Medulla oblongata (tissue), 1 donor: Measurements from ENCODE around the gene LILRB3.
"Not testable (repeated sequence)": the region's sequence is repeated elsewhere in the genome, so short reads cannot be mapped to it uniquely, and the experiment has no call there.

Source experiments
- DNase-seq: peaks from one replicate; pipeline ENCODE4 v3.0.0-alpha.2; 2015; ENCODE audit errors: extremely low spot score

Gene LILRB3

DNA sequence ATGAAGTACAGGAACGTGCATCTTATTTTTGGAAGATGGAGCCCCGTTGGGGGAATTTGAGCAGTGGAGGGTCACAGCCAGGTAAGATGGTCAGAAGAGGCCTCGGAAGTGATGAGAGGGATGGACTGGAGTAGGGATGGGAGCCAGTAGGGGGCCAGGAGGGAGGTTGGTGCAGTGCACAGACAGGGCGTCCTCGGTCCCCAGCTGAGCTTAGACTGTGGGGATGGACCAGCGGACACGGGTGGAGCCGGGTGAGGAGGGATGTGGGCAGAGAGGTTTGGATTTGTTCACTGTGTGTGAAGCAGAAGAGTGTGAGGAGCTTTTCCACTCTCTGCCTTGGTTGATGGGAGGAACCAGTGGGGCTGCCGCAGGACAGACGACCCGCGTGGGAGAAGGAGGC lies 11.6 kb downstream of the LILRB3 start:
- DNase-seq = no peak

DNA sequence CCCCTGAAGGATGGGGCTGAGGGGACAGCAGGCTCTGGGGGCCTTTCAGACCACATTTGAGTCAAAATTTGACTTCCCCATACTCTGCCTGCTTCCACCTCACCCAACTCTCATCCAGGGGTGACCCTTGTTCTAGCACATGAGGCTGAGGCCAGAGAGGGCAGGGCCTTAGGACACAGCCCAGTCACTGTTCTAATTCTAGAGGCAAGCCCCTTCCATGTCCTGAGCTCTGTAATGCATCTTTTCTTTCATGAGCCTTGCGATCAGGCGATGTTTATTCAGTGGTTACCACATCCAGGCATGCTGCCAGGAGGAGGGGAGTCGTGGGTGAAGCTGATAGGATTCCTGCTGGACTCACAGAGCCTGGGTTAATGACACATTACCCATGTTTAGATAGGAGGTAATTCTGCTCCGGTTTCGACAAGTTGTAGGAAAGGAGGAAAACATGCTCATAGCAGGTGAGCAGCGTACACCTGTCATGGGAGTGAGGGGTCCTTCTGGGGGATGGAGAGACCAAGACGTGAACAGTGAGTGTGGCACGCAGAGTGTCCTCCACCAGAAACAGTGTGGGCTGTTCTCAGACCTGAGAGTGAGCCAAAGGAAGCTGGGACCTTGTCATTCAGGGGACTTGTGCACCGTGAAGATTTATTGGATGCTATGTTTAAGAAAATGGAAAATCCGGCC lies 12.9 kb downstream of the LILRB3 start:
- DNase-seq = peak; percentile 95

DNA sequence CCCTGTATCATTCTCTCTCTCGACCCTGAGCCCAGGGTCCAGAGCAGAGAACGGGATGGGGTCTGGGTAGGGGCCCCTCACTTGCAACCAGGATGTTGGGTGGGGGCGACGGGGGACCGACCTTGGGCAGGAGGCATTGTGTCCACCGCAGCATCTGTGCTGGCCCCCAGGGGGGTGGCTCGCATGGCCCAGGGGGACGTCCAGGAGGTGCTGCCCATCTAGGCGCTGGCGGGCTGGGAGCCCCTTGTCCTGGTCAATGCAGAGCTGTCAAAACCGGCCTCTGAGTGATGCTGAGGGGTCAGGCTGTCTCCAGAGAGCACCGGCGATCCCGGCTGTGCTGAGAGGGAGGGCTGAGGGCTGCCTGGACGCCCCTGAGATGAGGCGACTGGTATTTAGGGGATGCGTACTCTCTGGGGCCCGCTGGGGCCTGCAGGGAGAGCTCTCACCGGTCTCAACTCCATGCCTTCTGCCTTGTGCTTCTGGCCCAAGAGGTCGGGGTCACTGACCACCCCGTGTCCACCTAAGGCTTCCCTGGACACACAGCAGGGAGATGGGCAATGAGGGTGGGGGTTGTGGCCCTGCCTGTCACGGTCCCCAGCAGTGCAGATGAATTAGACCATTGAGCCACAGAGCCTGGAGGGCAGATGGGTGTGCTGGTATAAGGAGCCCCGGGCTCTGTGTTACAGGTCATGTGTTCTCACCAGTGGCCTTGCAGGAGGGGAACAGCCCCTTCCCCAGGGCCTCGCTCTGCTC lies 13.6 kb downstream of the LILRB3 start:
- DNase-seq = peak; percentile 67

DNA sequence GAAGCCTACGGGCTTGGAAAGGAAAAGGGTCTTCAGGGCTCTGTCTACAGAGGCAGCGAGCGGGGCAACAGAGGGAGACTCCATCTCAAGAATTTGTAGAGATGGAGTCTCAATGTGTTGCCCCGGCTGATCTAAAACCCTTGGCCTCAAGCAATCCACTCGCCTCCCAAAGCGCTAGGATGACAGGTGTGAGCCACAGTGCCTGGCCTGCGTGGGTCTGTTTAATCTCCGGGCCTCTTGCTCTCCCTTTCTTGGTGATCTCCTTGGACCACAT lies 14.1 kb downstream of the LILRB3 start:
- DNase-seq = no peak

DNA sequence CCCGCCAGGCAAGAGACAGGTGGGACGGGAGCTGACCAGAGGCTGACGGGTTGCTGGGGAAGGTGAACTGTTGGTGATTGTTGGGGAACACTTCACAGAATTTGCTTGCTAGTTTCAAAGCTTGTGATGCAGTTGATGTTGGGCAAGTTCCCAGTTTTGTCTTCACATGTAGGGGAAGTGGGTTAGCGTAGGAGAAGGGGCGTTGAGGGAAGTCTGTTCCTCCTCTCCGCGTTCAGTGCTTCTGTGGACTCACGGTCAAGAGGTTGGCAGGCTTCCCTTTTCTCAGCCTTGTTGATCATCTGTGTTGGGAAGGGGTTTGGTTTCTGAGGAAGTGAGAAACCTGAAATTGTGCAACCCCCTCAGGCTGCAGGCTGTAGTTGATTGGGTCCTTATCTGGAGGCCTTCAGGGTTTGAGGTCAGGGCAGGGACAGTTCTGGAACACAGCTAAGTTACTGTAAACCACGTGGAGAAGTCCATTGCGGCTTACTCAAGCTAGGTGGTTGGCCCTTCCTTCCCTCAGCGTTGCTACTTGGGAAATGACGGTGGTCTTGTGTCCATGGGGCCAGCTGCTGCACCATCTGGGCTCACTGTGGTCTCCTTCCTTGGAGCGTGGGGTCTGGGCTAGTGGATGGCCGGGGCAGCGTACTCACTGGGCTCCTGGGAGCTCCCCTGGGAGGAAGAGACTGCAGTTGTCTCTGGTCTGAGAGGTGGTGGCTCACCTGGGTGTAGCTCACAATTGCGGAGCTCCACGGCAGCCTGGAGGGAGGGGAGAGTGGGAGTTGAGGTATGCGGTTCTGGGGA lies 14.6 kb downstream of the LILRB3 start:
- peak; percentile 93 for DNase-seq

DNA sequence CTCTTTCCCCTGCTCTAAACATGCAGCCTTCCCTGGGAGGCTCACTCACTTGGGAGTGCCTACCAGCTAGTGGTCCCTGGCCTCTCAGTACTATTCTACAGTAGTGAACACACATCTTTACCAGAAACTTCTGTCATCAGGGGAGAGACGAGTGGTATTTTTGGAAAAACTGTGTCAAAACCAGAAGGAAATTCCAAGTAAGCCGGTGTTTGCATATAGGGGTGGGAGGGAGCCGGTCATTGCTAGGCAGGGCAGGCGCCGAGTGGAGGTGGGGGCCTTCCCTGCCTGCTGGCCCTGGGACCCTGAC lies 15.2 kb downstream of the LILRB3 start:
- DNase-seq = no peak

DNA sequence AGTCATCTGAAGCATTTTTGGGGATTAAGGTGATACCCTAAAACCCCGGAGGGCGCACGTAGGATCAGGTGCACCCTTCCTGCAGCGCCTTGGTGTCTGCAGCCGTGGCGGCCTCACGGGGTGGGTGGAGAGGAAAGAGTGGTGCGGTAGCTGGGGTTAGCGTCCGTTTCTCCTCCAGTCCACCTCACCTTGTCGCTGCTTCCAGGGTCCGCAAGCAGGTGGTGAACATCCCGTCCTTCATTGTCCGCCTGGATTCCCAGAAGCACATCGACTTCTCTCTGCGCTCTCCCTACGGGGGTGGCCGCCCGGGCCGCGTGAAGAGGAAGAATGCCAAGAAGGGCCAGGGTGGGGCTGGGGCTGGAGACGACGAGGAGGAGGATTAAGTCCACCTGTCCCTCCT lies 15.6 kb downstream of the LILRB3 start:
- DNase-seq = not testable (repeated sequence)

DNA sequence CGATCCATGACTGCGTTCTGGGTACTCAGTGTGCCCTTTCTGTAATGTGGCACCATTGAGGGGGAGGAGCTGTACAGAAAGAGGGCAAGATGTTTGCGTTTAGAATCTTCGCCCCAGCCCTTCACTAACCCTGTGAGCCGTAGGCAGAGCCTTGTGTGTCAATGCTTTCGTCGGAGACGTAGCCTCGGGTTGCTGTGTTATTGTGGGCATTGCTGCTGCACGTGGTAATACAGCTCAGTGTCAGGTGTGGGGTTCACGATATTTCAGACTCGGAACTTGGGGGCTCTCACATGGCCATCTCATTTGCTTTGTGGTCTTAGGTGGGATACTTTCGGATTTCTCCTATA lies 16.0 kb downstream of the LILRB3 start:
- no peak for DNase-seq

DNA sequence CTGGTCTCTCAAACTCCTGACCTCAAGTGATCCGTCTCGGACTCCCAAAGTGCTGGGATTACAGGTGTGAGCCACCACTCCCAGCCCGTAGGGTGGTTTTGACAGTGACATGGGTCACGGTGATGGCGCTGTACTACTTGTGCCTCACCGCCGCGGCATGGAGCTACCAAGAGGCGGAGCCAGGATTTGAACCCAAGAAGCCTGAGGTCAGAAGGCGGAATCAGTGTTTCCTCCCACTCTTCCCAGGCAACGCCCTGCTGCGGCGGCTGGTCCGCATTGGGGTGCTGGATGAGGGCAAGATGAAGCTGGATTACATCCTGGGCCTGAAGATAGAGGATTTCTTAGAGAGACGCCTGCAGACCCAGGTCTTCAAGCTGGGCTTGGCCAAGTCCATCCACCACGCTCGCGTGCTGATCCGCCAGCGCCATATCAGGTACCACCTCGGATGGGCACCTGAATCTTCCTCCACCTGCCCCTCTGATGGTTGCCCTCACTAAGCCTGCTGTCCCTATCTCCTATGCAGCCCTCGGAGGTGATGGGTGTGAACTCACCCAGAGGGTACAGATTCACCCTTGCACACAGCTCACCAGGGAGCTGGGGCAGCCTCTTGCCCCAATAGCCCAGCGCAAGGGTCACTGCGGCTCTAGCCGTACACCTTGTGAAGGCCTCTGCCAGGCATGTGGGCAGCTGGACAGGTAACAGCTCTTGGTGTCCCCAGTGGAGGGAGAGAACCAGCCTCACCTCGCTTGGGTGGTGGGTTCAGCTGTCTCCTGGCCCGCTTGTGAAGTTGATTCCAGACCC lies 16.6 kb downstream of the LILRB3 start:
- DNase-seq = no peak

DNA sequence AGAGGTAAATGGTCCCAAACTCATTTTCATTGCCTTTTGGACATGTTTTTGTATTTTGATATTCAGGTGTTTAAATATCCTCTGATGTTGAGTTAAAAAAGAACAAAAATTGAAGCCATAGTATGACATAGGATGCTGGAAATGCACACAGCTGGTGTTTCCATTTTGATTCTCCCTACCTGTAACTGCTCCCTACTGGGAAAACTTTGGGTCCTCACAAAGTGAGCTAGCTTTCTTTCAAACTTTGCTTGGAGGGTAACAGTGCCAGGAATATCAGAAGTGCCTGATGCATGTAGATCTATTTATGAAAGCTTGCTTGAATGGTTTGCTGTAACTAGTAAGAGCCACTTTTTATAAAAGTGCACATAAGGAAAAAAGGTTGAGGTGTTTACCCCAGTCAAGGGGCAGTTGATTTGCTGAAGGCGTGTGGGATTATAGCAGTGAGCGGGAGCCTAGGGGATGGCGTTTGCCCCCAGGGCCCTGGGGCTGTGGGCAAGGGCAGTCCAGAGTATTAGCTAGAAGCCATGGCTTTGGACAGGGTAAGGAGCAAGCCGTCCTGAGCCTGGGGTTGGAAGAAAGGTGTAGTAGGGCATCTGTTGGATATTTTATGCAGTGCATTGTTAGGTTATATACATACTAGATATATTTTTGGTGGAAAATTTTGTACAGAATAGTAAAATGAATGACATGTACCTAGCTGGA lies 17.9 kb downstream of the LILRB3 start:
- DNase-seq = no peak

DNA sequence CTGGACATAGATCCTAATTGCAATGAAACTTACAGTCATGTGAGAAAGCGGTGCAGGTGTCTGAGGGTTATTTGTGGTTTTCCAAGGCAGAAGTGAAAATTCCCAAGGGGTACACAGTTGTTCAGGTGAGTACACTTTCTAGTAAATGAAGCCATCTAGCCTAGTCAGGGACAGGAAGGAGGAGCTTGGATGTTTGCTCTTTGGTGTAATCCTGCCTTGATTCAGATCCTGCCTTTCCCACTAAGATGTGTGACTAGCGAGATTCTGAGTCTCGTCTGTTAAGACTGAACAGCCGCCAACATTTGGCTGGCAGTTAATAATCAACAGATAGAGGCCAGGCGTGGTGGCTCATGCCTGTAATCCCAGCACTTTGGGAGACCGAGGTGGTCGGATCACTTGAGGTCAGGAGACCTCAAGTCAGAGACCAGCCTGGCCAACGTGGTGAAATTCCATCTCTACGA lies 19.6 kb downstream of the LILRB3 start:
- DNase-seq = no peak

DNA sequence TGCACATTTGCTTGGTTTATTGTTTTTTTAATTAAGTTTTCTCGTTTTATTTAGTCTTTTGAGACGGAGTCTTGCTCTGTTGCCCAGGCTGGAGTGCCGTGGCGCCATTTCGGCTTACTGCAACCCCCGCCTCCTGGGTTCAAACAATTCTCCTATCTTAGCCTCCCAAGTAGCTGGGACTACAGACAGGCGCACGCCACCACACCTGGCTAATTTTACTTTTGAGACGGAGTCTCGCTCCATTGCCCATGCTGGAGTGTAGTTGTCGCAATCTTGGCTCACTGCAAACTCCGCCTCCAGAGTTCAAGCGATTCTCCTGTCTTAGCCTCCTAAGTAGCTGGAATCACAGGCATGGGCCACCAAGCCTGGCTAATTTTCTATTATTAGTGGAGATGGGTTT lies 20.8 kb downstream of the LILRB3 start:
- no peak for DNase-seq

DNA sequence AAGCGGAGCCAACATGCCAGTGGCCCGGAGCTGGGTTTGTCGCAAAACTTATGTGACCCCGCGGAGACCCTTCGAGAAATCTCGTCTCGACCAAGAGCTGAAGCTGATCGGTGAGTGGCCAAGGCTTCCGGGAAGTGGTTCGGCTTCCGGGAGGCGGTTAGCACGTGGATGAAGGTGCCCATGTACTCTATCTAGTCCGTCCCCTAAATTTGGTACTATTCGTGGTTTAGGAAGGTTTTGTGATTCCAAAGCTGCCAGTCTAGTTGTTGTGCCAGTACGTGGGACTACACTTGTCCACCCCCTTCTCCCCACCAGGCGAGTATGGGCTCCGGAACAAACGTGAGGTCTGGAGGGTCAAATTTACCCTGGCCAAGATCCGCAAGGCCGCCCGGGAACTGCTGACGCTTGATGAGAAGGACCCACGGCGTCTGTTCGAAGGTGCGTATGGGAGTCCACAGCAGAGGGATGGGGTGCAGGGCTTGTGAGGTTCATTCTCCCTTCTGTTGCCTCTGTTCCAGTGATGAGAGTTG lies 21.6 kb downstream of the LILRB3 start:
- no peak for DNase-seq

DNA sequence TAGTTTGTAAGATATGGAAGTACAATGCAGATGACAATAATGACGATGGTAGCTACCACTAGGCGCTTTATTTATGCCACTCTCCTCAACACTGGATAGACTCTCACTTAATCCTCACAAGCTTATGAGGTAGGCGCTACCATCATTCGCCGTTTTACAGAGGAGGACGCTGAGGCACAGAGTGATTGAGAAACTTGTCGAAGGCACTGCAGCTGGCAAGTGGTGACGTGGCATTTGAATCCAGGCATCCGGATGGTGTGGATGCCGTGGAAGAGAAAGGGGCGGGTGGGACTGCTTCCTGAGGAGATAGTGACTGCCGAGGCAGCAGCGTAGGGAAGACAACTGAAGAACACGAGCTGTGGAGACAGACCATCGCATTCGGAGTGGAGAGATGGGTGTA lies 23.4 kb downstream of the LILRB3 start:
- no peak for DNase-seq

DNA sequence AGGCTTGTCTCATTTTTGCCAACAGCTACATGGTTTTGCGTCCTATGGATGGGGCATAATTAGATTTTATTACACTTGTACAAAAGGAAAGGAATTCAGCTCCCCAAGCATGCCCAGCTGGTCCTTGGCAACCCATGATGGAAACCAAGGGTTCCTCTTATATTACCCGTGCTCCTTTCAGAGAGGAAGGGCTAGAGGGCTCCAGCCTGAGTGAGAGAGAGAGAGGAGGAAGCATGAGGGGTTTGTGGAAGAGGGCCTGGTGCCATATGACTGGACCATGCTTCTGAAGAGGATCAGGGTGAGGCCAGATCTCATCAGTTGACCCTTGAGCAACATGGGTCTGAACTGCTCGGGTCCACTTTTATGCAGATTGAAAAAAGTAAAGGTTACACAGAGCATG lies 25.7 kb downstream of the LILRB3 start:
- no peak for DNase-seq

DNA sequence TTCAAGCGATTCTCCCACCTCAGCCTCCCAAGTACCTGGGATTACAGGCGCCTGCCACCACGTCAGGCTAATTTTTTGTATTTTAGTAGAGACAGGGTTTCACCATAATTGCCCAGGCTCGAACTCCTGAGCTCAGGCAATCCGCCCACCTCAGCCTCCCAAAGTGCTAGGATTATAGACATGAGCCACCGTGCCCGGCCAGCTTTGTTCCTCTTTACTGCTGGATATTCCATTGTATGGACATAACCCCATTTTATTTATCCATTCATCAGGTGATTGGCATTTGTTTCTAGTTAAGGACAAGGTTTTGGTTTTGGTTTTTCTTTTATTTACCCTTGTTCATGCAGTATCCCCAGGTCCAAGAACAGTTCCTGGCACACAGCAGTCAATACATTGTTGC lies 26.3 kb downstream of the LILRB3 start:
- no peak for DNase-seq

DNA sequence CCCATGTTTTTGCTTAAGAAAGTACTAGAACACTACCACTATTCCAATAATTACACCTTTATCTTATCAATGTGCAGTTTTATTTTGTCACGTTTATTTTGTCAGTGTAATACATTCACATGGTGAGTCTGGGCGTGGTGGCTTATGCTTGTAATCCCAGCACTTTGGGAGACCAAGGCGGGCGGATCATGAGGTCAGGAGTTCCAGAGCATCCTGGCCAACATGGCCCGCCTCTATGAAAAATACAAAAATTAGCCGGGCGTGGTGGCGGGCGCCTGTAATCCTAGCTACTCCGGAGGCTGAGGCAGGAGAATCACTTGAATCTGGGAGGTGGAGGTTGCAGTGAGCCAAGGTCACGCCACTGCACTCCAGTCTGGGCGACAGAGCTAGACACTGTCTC lies 28.3 kb downstream of the LILRB3 start:
- DNase-seq = not testable (repeated sequence)

DNA sequence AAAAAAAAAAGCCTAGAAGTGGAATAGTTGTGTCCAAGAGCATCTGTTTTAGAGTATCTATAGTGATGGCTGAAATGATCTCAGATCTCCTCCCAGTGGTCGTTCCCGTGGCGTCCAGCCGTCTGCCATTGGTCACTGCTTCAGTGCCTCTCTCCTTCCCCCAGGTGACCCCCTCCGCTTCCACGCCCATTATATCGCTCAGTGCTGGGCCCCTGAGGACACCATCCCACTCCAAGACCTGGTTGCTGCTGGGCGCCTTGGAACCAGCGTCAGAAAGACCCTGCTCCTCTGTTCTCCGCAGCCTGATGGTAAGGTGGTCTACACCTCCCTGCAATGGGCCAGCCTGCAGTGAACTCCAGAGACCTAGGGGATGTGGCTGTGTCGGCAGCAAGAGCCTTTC lies 29.8 kb downstream of the LILRB3 start:
- DNase-seq = no peak

DNA sequence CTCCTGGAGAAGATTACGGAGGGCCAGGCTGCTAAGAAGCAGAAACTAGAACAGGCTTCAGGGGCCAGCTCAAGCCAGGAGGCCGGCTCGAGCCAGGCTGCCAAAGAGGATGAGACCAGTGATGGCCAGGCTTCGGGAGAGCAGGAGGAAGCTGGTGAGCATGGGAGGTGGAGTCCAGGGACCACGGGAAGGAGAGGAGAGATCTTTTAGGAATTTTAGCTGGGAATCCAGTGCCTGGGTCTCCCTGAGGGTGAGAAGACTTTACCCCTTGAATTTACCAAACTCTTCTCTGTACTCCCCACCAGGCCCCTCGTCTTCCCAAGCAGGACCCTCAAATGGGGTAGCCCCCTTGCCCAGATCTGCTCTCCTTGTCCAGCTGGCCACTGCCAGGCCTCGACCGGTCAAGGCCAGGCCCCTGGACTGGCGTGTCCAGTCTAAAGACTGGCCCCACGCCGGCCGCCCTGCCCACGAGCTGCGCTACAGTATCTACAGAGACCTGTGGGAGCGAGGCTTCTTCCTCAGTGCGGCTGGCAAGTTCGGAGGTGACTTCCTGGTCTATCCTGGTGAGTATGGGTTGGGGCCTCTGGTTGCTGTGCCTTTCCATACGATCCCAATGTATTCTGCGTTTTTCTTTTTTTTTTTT lies 30.9 kb downstream of the LILRB3 start:
- no peak for DNase-seq

DNA sequence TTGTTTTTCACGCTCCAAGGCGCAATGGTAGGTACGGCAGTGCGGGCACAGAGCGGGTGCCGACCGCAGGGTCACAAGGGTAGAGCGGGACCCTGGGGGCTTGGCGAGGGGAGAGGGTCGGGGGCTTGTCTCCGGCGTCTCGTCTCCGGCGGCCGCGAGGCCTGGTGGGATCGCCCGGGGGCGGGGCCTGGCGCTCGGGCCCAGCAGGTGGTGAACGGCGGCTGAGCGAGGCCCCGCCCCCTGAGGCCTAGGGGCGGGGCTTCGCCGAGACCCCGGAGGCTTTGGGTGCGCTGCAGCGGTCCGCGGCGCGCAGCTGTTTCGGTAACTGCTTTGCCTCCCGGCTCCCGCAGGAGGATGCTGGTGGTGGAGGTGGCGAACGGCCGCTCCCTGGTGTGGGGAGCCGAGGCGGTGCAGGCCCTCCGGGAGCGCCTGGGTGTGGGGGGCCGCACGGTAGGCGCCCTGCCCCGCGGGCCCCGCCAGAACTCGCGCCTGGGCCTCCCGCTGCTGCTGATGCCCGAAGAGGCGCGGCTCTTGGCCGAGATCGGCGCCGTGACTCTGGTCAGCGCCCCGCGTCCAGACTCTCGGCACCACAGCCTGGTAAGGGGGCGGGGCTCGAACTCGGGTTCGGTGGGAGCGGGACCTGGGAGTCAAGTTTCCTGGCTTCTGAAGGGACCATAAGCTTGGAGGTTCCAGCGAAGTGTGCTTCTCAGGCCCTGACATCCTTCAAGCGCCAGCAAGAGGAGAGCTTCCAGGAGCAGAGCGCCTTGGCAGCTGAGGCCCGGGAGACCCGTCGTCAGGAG lies 31.6 kb downstream of the LILRB3 start, which contains the start of gene TSEN34:
Gene TSEN34 (plus strand): TSS at position 298 of the 800 bp plus-strand sequence. CDS start 57 bp downstream, at position 355.
- DNase-seq = peak; percentile 91
